GM19438 (cell line): ENCODE measurements around the gene ASH1L.

Experiments
- ATAC-seq: cut with Tn5 transposase; IDR thresholded peaks from one replicate; pipeline ENCODE4 v1.9.1; 2021; ENCODE audit warnings: low read depth; ENCODE audit not compliant: unreplicated experiment

ASH1L gene

GRCh38 chr1:155287987-155288543 is 274.5 kb downstream of the ASH1L start:
- no peak for ATAC-seq

- no peak for ATAC-seq
These were observed 276.1 kb downstream of the ASH1L start for GRCh38 chr1:155286544-155286943.

GRCh38 chr1:155285631-155286044 is 277.0 kb downstream of the ASH1L start:
- no peak for ATAC-seq
